Gastroesophageal sphincter (tissue), 4 donors: Measurements from ENCODE around the gene CASTOR1. TPM values are rescaled to one million over a fixed set of nuclear protein-coding genes. Genes with fewer than 3 reads are reported as not detected.

Source experiments
- ATAC-seq: fragments of 150-250 bp; one replicate; pipeline ENCODE4 v1.9.1; 2016; ENCODE audit warnings: mild to moderate bottlenecking, moderate library complexity
- H3K27ac ChIP-seq, 4 donors: fragments of 200-600 bp; sonication (generic) in 3 of 4; 1 replicate in 3 of 4; 2 replicates in 1 of 4; pipeline ENCODE4 v1.5.1; 2016 to 2019
- H3K27me3 ChIP-seq: fragments of 200-600 bp; sonication (generic); one replicate; pipeline ENCODE4 v1.5.1; 2019
- H3K36me3 ChIP-seq, 2 donors: fragments of 200-600 bp; sonication (generic); one replicate each; pipeline ENCODE4 v1.5.1; 2019; ENCODE audit warnings: control low read depth in 1 of 2
- H3K4me1 ChIP-seq, 3 donors: fragments of 200-600 bp; sonication (generic); 1 replicate in 2 of 3; 2 replicates in 1 of 3; pipeline ENCODE4 v1.5.1; 2016 to 2019; ENCODE audit warnings: control low read depth in 2 of 3
- H3K4me3 ChIP-seq, 2 donors: fragments of 200-600 bp; sonication (generic); one replicate each; pipeline ENCODE4 v1.5.1; 2019; ENCODE audit warnings: mild to moderate bottlenecking in 1 of 2, moderate library complexity in 1 of 2
- H3K9me3 ChIP-seq, 3 donors: fragments of 200-600 bp; sonication (generic); one replicate each; pipeline ENCODE4 v1.5.1; 2017 to 2019; ENCODE audit warnings: control low read depth in 2 of 3
- CTCF ChIP-seq, 4 experiments: fragments of 200-600 bp in 2 of 4; fragments of 450-650 bp in 2 of 4; sonication (generic) in 1 of 4; IDR thresholded peaks; one replicate each; pipeline ENCODE4 v1.5.1; 2017 to 2019; ENCODE audit warnings: antibody characterized with exemption in 4 of 4, mild to moderate bottlenecking in 2 of 4, moderate library complexity in 2 of 4
- EP300 ChIP-seq: sonication (generic); formaldehyde crosslinking; IDR thresholded peaks from one replicate; pipeline ENCODE4 v1.6.1; 2017; ENCODE audit warnings: antibody characterized with exemption, mild to moderate bottlenecking
- POLR2A ChIP-seq, 2 donors: fragments of 450-650 bp; IDR thresholded peaks; one replicate each; pipeline ENCODE4 v1.6.1; 2017; ENCODE audit warnings: antibody characterized with exemption in 2 of 2, mild to moderate bottlenecking in 2 of 2, moderate library complexity in 1 of 2
- POLR2AphosphoS5 ChIP-seq: sonication (generic); formaldehyde crosslinking; IDR thresholded peaks from one replicate; pipeline ENCODE4 v1.6.1; 2017; ENCODE audit warnings: antibody characterized with exemption
- WGBS, 2 donors: methylation state at CpG; one replicate each; pipeline ENCODE4 v1.1.5; 2018; ENCODE audit warnings: low coverage in 1 of 2; 5-methylcytosine and 5-hydroxymethylcytosine counted together
- total RNA-seq, 4 donors: library from RNA; depleted of rRNA; stranded (reverse); fragments of >200 nt; gene quantifications; one replicate each; pipeline ENCODE4 v1.1.0, GENCODE V29; 2016

The CASTOR1 gene
- total RNA-seq, 4 donors from 2014 or later, result 12.9 to 17.1 (median 16.2) TPM

DNA sequence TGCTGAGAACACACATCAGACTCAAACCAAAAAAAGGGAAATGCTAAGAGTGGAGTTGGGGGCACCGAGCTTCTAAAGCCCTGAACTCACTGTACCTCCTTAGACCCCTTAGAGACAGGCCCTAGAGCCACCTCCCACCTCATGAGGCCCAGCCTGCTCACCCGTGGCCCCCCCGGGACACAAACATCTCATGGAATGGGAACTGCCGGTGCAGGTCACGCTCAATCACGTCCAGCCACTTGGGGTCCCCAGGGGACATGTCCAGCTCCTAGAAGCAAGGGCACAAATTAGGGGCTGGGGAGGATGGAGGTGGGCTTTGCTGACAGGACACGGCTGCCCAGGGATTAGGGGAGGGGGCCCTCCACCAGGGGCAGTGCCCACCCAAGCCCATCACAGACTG is 6.3 kb upstream of the CASTOR1 start:
- Histone ChIP-seq H3K4me3 (no peak overlapping the region), H3K9me3 (no peaks in the 10 kb centered on the region), H3K27ac (peak overlapping the region in 1 of 4 donors; percentile 29), H3K4me1 (peaks cover under 1 to 34% (median 14%) of the 10 kb centered on the region in 3 donors), H3K27me3 (no peaks in the 10 kb centered on the region), H3K36me3 (peaks cover 0 to 91% of the 10 kb centered on the region in 2 donors)
- TF ChIP-seq CTCF (IDR thresholded peaks at IDR 0.05) (no peak), EP300 (no peak), POLR2AphosphoS5 (no peak), POLR2A (IDR thresholded peaks at IDR 0.05) (no peak)
- no peak for ATAC-seq
- WGBS, 2 donors, result 63% methylated on average over 2 of the region's 7 CpGs; no CpG with 5 or more reads in 1 of the 2 donors

DNA sequence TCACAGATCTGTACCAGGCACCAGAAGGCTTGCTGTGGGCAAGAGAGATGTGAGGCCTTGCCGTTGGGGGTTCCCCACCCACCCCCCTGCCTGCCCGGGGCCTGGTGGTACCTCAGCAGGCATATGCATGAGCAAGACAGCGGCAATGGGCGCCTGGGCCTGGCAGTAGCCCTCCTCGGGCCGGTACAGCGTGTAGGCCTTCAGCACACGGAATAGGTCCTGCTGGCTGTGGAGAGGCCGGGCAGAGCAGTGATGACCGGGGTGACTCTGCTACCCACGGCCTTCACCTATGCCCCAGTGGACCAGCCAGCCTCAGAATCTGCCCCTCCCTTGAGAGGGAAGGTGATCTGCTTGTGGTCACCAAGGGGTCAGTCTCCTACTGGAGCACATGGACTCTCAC is 5.5 kb upstream of the CASTOR1 start:
- peak overlapping the region in 2 of 4 donors; percentile 3 to 8 for H3K27ac ChIP-seq
- no peak overlapping the region for H3K4me3 ChIP-seq
- no peak for ATAC-seq
- peaks cover 0 to 83% of the 10 kb centered on the region in 2 donors for H3K36me3 ChIP-seq
- no peak for TF ChIP-seq EP300
- TF ChIP-seq POLR2AphosphoS5, result no peak
- no peak for TF ChIP-seq POLR2A (IDR thresholded peaks at IDR 0.05)
- TF ChIP-seq CTCF (IDR thresholded peaks at IDR 0.05), result no peak
- H3K27me3 ChIP-seq, result no peaks in the 10 kb centered on the region
- peaks cover 7 to 35% (median 21%) of the 10 kb centered on the region in 3 donors for H3K4me1 ChIP-seq
- 40% methylated on average over 1 of the region's 11 CpGs; no CpG with 5 or more reads in 1 of the 2 donors for WGBS, 2 donors
- no peaks in the 10 kb centered on the region for H3K9me3 ChIP-seq

DNA sequence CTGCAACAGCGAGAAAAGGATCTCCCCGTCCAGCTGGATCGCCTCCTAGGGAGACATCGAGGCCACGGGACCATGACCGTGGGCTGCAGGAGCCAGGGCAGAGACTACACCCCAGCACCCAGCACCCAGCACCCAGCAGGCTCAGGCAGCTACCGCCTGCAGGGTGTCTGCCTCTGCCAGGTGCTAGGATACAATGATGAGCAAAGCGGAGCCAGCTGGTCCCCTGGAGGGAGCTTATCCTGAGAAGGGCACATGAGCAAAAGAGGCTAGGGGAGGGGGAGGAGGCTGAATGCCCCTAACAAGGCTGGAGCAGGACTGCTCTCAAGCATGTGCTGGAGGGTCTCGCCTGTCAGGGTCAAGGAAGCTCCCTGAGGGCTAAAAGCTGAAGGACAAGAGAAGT is 4.8 kb upstream of the CASTOR1 start:
- no peak overlapping the region for H3K4me3 ChIP-seq
- no peaks in the 10 kb centered on the region for H3K27me3 ChIP-seq
- TF ChIP-seq EP300 (no peak), CTCF (IDR thresholded peaks at IDR 0.05) (no peak)
- peaks cover 0 to 76% of the 10 kb centered on the region in 2 donors for H3K36me3 ChIP-seq
- H3K4me1 ChIP-seq, result peaks cover 7 to 35% (median 21%) of the 10 kb centered on the region in 3 donors
- ATAC-seq, result no peak
- no peaks in the 10 kb centered on the region for H3K9me3 ChIP-seq
- H3K27ac ChIP-seq, result peak overlapping the region in 2 of 4 donors; percentile 3 to 8
- 0 to 67% methylated on average over 1 of the region's 9 CpGs for WGBS, 2 donors

DNA sequence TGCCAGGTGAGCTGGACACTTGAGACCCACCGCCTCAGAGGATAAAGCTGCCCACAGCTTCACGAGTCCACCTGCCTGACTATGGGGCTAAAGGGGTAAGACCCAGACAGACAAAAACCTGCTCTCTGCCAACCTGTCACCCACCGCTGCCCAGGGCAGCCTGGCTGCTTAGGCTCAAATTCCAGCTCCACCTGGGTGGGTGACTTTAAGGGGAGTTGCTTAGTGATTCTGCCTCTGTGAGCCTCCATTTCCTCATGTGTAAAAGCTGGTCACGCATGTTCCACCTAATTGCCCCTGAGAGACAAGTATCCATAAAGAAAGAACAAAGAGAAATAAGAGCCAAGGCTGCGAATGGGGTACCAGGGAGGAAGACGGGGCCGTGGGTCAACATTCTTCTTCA is 3.7 kb upstream of the CASTOR1 start:
- peaks cover 0 to 65% of the 10 kb centered on the region in 2 donors for H3K36me3 ChIP-seq
- TF ChIP-seq CTCF (IDR thresholded peaks at IDR 0.05), result no peak
- no peak for TF ChIP-seq EP300
- TF ChIP-seq POLR2A (IDR thresholded peaks at IDR 0.05), result no peak
- TF ChIP-seq POLR2AphosphoS5, result no peak

DNA sequence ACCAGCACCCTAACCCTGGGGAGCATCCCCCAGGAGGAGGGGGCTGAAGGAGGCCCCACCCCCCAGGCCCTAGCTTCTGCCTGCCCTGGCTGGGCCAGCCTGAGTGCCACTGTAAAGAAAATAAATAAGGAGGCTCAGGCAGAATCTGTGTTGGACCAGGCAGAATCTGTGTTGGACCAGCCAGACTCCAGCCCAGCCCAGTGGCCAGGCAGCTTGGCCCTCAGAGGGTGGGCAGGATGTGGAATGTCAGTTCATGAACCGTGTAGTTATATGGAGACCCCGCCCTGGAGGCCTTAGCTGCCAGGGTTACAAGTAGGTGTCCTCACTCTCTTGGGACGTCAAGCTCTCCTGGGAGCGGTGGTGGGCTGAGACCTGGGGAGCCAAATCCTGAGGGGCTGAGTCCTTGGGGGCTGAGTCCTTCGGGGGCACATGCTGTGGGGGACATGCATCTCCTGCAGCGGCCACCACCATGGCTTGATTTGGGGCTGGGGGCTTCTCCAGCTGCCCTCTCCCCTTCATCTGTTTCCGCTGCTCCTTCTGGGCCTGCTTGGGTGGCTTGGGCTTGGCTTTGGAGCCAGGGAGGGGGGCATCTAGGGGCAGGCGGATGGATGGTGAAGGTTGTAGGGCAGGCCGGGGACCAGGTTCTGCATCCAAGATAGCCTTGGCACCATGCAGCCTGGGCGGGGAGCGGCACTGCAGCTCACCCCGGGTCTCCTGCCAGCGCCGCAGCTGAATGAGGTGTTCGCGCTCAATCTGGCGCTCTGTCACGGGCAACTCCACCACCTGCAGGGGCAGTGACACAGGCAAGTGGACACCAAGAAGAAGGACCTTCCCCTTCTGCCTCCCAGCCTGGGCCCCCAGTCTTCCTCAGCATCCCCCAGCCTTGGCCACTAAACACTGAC is 3.0 kb upstream of the CASTOR1 start:
- 100% methylated on average over 1 of the region's 18 CpGs; no CpG with 5 or more reads in 1 of the 2 donors for whole genome bisulfite sequencing, 2 donors
- TF ChIP-seq POLR2A (IDR thresholded peaks at IDR 0.05), result no peak
- Histone ChIP-seq H3K36me3 (peaks cover 0 to 60% of the 10 kb centered on the region in 2 donors), H3K27ac (peak overlapping the region; percentile 94 to 98 (median 96)), H3K9me3 (no peaks in the 10 kb centered on the region), H3K4me3 (no peak overlapping the region), H3K4me1 (peaks cover 7 to 46% (median 32%) of the 10 kb centered on the region in 3 donors), H3K27me3 (no peaks in the 10 kb centered on the region)
- ATAC-seq, result no peak

More for the DNA sequence above, 3.7 kb upstream of the CASTOR1 start:
- H3K9me3 ChIP-seq, result no peaks in the 10 kb centered on the region
- no peak for ATAC-seq
- H3K27ac ChIP-seq, result peak overlapping the region in 3 of 4 donors; percentile 95 to 98 (median 96)
- peaks cover 7 to 39% (median 28%) of the 10 kb centered on the region in 3 donors for H3K4me1 ChIP-seq
- H3K4me3 ChIP-seq, result no peak overlapping the region
- H3K27me3 ChIP-seq, result no peaks in the 10 kb centered on the region
- WGBS, 2 donors, result 60% methylated on average over 1 of the region's 7 CpGs; no CpG with 5 or more reads in 1 of the 2 donors
